Stimulated activated CD4-positive, alpha-beta T cell treated with anti-CD3 and anti-CD28 coated beads, Interleukin-12 subunit alpha, Interleukin-12 subunit beta, amount 100 ng/mL, for 4 hours (primary cell): ENCODE data around the gene VPS13D.

Experiments used
- DNase-seq: peaks from one replicate; pipeline ENCODE4 v3.0.0-alpha.2; 2020

The VPS13D gene

DNA sequence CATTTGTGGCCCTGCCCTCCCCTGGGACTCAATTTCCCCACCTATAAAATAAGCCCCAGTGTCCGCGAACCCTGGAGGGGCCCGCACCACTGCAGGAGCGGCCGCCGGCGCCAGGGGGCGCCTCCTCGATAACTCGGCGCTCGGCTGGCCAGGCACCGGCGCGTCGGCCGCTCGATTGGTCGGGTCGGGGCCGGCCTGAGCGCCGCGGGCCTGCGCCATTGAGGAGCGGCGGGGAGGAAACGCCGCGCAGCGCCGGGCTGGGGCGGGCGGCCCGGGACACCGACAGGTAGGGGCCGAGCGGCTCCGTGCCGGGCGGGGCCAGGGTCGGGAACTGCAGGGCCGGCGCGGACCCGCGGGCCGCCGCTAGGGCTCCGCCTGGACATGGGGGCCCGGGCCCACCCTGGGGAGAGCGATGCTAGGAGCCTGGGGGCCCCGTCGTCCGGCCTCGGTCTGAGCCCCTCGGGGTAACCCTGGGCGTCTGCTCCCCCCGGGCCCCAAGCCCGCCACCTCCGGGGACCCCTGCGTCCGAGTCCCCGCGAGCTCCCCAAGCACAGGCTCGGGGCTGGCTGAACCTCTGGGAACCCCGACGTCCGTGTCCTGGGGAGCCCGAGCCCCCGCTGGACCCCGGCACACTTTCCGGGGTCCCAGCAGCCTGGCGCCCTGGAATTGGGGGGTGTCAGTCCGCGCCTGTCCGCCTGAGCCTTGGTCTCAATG lies at the start of gene VPS13D:
VPS13D (plus strand) TSS at position 196 of the 714 bp plus-strand sequence. CDS start 4,237 bp downstream, outside the sequence.
- DNase-seq, result peak; percentile 85

- DNase-seq, result no peak
These were observed 49.5 kb upstream of the VPS13D start for GRCh38 chr1:12180315-12180714.

- no peak for DNase-seq
These were observed 48.9 kb upstream of the VPS13D start for GRCh38 chr1:12180903-12181302.

DNA sequence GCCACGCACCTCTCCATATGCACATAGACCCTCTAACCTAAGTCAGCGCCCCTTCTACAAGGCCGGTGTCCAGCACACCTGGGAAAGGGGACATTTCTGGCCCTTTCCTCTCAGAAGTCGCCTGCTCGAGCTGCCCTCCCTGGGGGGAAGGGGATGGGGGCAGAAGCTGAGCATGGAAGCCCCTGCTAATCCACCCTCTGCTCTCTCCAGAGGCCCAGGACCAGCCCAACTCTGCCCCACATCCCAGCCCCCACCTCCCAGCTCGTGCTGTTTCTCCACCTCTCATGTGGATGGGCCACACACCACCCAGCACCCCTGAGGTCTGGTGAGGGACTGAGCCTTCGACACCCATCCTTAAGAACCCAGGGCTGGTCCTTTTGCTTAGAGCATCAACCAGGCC lies 48.3 kb upstream of the VPS13D start:
- DNase-seq, result no peak

DNA sequence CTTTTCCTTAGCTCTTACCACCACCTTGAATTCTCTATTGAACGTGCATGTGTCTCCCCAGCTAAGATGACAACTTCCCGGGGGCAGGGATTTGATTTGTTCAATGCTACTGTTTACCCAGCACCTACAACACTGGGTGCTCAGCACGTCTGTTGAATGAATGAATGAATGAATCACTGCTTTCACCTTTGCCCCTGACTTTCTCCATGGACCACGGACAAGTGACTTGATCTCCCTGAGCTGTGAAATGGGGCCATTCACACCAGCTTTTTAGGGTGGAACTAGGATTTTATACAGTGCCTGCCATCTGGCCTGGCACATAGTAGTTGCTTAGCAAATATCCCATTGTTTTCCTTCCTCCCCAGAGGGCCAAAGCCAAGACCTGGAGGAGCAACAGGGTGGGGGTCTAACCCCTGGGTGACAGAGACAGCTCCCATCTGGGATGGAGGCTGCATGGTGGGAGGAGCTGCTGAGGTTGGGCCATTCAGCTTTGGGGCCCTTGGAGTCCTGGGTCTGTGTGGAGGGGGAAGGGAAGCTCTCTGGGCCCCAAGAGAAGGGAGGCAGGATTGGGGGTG lies 47.3 kb upstream of the VPS13D start:
- DNase-seq, result no peak

GRCh38 chr1:12183095-12183794 lies 46.6 kb upstream of the VPS13D start:
- DNase-seq, result no peak

DNA sequence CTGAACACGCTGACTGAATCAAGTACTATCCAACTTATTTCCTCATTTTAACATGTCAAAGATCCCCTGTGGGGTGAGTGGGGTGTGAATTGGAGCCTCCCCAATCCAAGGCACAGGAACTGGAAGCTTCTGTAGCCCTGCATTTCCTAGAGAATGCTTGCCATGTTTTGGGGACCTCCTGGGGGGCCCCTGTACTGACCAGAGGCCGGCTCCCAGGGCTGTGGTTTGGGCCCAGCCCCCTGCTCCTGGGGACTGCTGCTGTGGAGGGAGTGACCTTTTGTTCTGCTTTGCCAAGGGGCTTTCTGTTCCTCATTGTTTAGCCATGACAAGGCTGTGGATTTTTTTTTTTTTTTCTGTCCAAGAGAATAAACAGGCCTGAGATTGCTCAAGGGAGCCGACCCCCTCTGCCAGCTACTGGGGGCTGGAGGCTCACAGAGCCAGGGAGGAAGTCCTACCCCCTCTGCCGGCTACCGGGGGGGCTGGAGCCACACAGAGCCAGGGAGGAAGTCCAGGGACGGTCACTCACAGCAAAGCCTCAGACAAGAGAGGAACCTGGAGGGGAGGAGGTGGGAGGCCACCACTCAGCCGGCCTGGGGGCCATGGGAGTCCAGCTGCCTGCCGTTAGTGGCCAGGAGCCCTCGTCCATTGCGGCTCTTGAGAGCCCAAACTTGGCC lies 45.7 kb upstream of the VPS13D start:
- no peak for DNase-seq

GRCh38 chr1:12185036-12185917 lies 44.6 kb upstream of the VPS13D start:
- DNase-seq, result no peak

GRCh38 chr1:12185918-12186678 lies 43.7 kb upstream of the VPS13D start:
- DNase-seq, result no peak

- DNase-seq, result no peak
These were observed 43.2 kb upstream of the VPS13D start for GRCh38 chr1:12186679-12186985.

- no peak for DNase-seq
These were observed 41.7 kb upstream of the VPS13D start for GRCh38 chr1:12188115-12188514.

GRCh38 chr1:12188657-12189327 lies 41.0 kb upstream of the VPS13D start:
- DNase-seq, result no peak

GRCh38 chr1:12189328-12189682 lies 40.5 kb upstream of the VPS13D start:
- no peak for DNase-seq

DNA sequence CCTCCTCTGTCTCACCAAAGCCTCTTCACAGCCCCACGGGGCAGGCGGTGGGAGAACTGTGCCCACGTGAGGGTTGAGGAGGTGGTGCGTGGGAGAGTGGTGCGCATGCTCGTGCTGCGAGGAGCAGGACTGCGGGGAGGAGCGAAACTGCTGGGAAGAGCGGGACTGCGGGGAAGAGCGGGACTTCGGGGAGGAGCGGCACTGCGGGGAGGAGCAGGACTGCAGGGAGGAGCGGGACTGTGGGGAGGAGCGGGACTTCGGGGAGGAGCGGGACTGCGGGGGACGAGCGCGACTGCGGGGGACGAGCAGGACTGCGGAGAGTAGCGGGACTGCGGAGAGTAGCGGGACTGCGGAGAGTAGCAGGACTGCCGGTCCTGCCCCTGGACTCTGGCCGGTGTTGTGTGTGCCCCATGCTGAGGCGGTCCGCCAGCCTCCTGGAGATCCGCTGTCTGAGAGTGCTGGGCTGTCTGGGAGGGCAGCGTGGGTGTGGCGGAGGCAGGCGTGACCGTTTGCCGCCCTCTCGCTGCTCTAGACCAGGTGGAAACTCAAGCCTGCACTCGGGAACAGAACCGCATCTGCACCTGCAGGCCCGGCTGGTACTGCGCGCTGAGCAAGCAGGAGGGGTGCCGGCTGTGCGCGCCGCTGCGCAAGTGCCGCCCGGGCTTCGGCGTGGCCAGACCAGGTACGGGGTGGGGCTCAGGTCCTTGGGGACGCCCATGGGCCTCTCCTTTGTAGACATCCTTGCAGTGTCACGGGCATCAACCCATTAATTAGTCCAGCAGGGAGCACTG lies 38.4 kb upstream of the VPS13D start:
- DNase-seq, result no peak

GRCh38 chr1:12194666-12195216 lies 35.1 kb upstream of the VPS13D start:
- no peak for DNase-seq

DNA sequence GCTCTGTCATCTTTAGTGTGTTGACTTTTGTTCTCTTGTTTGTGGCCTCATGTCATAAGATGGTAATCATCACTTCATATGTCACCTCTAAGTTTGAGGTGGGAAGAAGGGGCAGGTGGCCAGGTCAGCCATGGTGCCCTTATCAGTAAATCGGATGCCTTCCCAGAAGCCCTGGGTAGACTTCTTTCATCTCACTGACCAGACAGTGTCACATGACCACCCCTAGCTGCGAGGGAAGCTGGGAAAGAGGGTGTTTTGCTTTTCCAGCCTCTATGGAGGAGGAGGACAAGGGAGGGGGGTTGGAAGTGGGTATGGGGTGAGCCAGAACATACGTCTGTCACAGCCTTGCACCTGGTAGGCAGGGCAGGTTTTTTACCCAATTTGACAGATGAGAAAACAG lies 34.4 kb upstream of the VPS13D start:
- DNase-seq, result no peak

GRCh38 chr1:12196641-12197482 lies 33.0 kb upstream of the VPS13D start:
- no peak for DNase-seq

- DNase-seq, result no peak
These were observed 32.3 kb upstream of the VPS13D start for GRCh38 chr1:12197483-12197880.

- no peak for DNase-seq
These were observed 29.6 kb upstream of the VPS13D start for GRCh38 chr1:12200208-12200607.
